ENCODE results near the gene OSBPL2.

DNA sequence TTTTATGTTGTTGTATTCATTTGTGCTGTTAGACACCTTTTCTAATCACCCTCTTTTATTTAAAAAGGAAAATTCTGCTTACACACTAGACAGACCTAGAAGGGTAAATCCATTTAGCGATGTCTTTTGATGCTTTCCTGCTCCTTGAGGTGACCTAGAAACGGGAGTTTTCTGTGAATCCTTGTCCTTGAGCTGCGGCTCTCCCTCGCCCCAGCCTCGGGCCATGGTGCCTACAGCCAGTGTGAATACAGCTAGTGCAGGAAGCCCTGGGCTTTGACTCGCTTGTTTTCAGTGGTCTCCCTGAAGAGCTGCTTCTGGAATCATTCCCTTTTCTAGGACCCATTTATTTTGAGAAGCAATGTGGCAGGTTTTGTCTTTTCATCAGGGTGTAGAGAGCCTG lies 46.8 kb downstream of the OSBPL2 start:
- TF ChIP-seq, protein P1, sequence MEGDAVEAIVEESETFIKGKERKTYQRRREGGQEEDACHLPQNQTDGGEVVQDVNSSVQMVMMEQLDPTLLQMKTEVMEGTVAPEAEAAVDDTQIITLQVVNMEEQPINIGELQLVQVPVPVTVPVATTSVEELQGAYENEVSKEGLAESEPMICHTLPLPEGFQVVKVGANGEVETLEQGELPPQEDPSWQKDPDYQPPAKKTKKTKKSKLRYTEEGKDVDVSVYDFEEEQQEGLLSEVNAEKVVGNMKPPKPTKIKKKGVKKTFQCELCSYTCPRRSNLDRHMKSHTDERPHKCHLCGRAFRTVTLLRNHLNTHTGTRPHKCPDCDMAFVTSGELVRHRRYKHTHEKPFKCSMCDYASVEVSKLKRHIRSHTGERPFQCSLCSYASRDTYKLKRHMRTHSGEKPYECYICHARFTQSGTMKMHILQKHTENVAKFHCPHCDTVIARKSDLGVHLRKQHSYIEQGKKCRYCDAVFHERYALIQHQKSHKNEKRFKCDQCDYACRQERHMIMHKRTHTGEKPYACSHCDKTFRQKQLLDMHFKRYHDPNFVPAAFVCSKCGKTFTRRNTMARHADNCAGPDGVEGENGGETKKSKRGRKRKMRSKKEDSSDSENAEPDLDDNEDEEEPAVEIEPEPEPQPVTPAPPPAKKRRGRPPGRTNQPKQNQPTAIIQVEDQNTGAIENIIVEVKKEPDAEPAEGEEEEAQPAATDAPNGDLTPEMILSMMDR (IDR thresholded peaks at IDR 0.05; ENCODE audit: borderline replicate concordance, extremely low read depth, low read length, poor library complexity, severe bottlenecking): no peak
- no peak for TF ChIP-seq EZH2 (IDR thresholded peaks at IDR 0.05; ENCODE audit: borderline replicate concordance, low read depth, low read length, severe bottlenecking)

Data from DND-41 (cell line).